CD4-positive, alpha-beta T cell treated with Interleukin-12 subunit alpha and Interleukin-12 subunit beta, for 1 hour (primary cell): ENCODE data around the gene LMAN1L.

Experiments used
- DNase-seq: peaks from one replicate; pipeline ENCODE4 v3.0.0-alpha.2; 2020

Gene LMAN1L

GRCh38 chr15:74838746-74839525 lies 26.3 kb downstream of the LMAN1L start:
- DNase-seq: no peak

- DNase-seq: no peak
Observed at GRCh38 chr15:74839526-74840395, 27.1 kb downstream of the LMAN1L start.

DNA sequence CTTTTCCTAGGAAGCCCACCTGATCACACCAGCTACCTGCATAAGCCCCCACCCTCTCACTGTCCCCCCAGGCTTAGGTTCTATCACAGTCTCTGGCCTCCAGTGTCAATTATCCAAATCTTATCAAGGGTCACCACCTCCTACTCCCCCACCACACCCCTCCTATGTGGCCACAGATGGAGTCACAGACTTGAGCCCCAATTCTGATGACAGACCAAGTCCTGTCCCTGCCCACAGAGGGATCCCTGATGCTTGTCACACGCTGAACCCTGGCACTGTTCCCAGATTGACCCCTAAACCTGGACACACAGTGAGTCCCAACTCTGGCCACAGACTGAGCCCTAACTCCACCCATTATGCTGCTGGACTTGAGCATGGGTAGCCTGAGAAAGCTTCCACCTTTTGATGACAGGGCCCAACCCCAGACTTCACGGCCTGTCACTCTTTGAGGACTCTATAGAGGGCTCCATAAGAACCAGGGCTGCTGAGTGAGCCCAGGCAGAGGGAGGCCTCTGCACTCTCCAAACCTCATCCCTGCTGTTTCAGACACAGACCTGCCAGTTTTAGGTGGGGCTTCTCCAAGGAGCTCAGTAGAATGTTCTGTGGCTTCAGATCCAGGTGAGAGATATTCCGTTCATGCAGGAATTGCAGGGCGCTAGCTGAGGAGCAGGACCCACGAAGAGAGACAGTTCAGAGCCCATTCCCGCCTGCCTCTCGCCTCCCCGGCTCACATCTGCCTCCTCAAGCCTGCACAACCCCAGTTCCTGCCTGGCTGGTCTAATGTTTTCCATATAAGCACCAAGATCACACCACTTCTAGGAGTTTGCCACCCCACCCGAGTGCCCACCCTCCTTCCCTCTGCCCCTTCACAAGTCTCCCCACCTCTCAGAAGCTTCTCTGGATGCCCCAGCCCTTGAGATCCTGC lies 28.5 kb downstream of the LMAN1L start:
- no peak for DNase-seq

GRCh38 chr15:74841891-74842373 lies 29.3 kb downstream of the LMAN1L start:
- no peak for DNase-seq

DNA sequence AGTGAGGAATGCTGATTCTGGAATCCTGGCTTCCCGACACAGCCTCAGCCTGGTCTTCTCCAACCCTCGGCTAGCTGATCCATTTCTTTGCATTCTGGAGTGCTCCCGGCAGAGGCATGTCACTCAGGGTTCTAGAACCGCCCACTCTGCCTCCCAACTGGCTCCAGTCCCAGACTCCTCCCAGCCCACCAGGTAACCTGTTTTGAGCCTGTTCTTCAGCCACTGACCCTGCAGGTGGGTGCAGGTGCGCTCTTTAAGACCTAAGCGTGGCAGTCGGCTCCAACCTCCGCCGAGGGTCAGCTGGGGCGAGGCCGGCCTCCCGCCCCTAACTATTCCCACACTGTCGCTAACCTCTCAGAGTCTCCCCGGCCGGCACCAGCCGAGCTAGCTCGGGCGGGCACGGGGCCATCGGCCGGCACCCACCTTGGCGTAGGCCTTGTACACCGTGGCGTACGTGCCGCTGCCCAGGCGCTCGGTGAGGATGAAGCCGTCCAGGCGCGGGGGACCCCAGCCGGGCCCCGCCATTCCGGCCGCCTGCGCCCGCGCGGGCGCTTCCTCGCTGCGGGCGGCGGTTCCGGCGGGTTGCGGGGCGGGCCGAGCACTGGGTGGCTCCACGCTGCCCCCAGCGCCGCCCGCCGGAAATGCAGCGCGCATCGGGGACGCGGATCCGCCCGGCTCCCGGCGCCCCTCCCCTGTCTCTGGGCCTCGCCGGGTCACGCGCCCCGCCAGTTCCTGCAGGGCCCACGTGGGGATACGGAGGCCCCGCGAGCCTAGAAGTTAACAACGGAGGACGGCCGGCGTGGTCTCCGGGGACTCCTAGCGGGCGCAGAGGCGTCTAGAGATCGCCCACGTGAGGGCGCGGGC lies 30.2 kb downstream of the LMAN1L start, which contains the start of gene ULK3:
Gene ULK3, minus strand, starts transcription at position 576 of the 864 bp plus-strand sequence. Its CDS starts 51 bp downstream, at position 525.
- peak; percentile 93 for DNase-seq

GRCh38 chr15:74843445-74843828 lies 30.8 kb downstream of the LMAN1L start:
- no peak for DNase-seq

GRCh38 chr15:74843891-74844299 lies 31.3 kb downstream of the LMAN1L start:
- DNase-seq: no peak

GRCh38 chr15:74844319-74845207 lies 31.9 kb downstream of the LMAN1L start:
- no peak for DNase-seq

- peak; percentile 58 for DNase-seq
Observed at GRCh38 chr15:74845208-74845568, 32.6 kb downstream of the LMAN1L start.

DNA sequence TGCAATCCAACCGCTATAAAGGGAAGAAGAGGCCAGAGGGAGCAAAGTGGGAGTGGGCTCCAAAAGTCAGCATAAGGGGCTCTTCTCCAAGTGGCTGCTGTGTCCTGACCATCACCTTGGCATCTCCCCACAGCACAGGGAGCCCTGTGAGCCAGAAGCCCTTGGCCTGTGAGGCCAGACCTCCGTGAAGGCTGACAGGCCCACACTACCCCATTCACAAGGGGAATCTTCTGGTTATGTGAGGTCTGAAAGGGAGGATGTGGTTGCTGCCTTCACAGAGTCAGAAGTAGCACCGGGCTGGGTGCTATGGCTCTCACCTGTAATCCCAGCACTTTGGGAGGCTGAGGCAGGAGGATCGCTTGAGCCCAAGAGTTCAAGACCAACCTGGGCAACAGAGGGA lies 32.9 kb downstream of the LMAN1L start:
- peak; percentile 39 for DNase-seq

DNA sequence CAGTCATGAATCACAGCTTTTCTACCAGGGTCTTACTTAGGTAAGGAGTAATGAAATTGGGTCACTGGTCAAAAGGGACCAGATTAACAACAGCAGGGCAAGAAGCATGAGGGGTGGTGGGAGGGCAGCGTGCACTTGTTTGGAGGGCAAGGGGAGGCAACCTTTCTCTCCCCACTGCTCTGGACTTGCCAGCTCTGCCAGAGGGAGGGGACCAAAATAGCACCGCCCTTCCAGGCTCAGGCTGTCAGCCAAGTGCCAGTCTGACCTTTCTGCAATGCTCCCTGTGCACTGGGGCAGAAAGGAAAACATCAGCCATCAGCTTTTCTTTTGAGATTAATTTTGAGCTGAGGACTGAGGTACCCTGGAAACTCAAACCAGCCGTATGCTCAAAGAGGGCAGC lies 34.8 kb downstream of the LMAN1L start:
- DNase-seq: no peak

DNA sequence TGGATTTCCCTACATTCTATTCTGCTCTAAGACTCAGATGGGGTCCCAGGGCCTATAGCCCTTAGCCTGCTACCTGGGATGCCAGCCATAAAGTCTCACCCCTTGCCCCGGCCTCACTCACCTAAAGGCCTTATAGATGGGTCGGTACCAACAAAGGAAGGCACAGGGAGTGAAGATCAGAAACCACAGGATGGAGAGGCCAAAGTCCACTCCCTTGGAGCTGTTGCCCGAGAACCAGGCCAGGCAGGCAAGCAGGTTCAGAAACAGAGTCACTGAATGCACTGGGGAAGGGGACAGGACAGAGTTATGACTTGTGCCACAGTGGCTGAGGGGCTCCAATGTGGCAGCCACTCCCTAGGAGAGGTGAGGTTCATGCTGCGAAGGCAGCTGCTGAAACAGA lies 37.8 kb downstream of the LMAN1L start:
- no peak for DNase-seq

GRCh38 chr15:74851960-74852359 lies 39.3 kb downstream of the LMAN1L start:
- no peak for DNase-seq

DNA sequence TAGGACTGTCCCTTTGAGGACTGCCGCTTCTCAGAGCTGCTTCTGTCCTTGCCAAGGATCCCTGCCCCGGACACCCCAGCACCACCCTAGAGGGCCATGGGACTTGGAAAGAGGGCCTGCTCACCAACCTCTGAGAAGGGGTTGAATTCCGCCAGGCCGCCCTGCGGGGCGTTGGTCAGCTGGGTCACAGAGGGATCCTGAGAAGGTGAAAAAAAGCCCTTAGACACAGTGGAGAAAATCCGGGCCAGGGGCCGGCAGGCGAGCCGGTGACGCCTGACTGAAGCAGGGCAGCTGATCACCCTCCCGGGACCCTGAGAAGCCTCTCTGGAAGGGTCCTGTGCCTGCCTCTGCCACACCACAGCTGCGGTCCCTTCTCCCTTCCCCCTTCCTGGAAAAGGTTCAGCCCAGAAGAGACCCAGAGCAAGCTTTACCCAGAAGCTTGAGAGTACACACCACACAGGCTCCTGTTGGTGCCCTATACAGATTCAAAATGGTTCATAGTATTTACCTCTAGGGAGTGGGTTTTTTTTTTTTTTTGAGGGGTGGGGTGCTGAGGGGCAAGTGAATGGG lies 41.9 kb downstream of the LMAN1L start:
- no peak for DNase-seq

DNA sequence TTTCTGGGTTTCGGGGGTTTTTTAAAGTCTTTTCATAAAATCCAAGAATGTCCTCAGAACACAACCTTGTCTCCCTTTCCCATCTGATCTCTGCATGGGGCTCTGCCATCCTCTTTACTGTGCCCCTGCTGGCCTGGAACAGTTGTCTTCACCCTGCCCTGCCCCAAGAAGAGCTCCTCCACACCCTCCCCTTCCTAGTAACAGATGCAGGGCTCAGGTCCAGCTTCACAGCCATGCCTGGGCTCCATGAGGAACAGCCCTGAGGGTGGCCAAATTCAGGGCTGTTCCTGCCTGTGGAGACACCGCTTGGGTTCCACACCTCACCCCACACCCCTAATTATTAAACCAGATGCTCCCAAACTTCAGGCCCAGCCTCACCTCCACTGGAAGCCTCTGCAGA lies 43.2 kb downstream of the LMAN1L start:
- no peak for DNase-seq

- DNase-seq: no peak
Observed at GRCh38 chr15:74856537-74856936, 43.9 kb downstream of the LMAN1L start.

- no peak for DNase-seq
Observed at GRCh38 chr15:74857082-74857655, 44.5 kb downstream of the LMAN1L start.

DNA sequence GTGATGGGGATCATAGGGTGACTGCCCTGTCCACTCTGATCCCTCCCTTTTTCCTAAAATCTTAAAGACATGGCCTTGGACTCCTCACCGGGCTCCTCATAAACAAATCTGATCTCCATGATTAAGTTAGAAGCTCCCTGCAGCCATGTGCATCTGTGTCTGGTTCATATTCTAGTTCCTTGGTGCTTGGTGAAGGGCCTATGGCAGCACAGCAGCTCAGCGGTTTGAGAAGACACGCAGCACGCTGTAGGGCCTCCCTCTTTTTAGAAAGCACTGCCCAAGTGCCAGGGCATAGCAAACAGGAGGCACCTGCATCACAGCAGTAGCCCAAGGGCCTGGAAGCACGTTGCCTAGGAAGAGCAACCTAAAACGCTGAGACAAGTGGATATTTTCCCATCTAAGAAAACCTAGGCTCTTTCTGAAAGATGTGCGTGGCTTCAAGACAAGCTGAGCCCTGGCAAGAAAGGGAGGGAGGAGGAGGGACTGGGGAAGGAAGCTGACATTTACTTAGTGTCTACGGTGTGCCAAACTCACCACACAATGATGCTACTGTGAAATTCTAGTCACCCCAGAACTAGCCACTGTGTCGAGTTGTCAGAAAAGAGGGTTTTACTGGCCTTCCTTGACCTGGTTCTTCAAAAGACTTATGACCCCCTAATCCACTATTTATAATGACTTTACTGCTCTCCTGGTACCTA lies 45.2 kb downstream of the LMAN1L start:
- DNase-seq: no peak

- DNase-seq: no peak
Observed at GRCh38 chr15:74858369-74858740, 45.7 kb downstream of the LMAN1L start.
